ENCODE data around the gene RFWD3. TPM values are rescaled to one million over a fixed set of nuclear protein-coding genes. Genes with fewer than 3 reads are reported as not detected.

The RFWD3 gene
- total RNA-seq, 1 donor from 2014 or later: 43.8 TPM

- no peak overlapping the region for H3K4me3 Mint-ChIP-seq (ENCODE audit: unreplicated experiment)
- peaks cover 34% of the 10 kb centered on the region for H3K36me3 Mint-ChIP-seq (ENCODE audit: low read depth, unreplicated experiment)
- DNase-seq (ENCODE audit: low spot score): no peak
- H3K4me1 Mint-ChIP-seq (ENCODE audit: unreplicated experiment): no peaks in the 10 kb centered on the region
- no peak overlapping the region for H3K27ac Mint-ChIP-seq (ENCODE audit: unreplicated experiment)
- no peak for TF ChIP-seq CTCF (IDR thresholded peaks at IDR 0.05; ENCODE audit: unreplicated experiment)
- H3K27me3 Mint-ChIP-seq (ENCODE audit: unreplicated experiment): no peaks in the 10 kb centered on the region
- no peaks in the 10 kb centered on the region for H3K9me3 Mint-ChIP-seq (ENCODE audit: unreplicated experiment)
Observed at GRCh38 chr16:74623839-74624235, 42.8 kb downstream of the RFWD3 start.

GRCh38 chr16:74623214-74623838 is 43.4 kb downstream of the RFWD3 start:
- no peak for DNase-seq (ENCODE audit: low spot score)
- Mint-ChIP-seq H3K4me3 (ENCODE audit: unreplicated experiment) (peak overlapping the region; percentile 49), H3K27ac (ENCODE audit: unreplicated experiment) (no peak overlapping the region)

GRCh38 chr16:74622005-74622404 is 44.7 kb downstream of the RFWD3 start:
- no peaks in the 10 kb centered on the region for H3K4me1 Mint-ChIP-seq (ENCODE audit: unreplicated experiment)
- H3K4me3 Mint-ChIP-seq (ENCODE audit: unreplicated experiment): no peak overlapping the region
- H3K9me3 Mint-ChIP-seq (ENCODE audit: unreplicated experiment): no peaks in the 10 kb centered on the region
- peaks cover 1% of the 10 kb centered on the region for H3K27me3 Mint-ChIP-seq (ENCODE audit: unreplicated experiment)
- DNase-seq (ENCODE audit: low spot score): no peak
- H3K27ac Mint-ChIP-seq (ENCODE audit: unreplicated experiment): no peak overlapping the region
- peaks cover 27% of the 10 kb centered on the region for H3K36me3 Mint-ChIP-seq (ENCODE audit: low read depth, unreplicated experiment)
- TF ChIP-seq CTCF (IDR thresholded peaks at IDR 0.05; ENCODE audit: unreplicated experiment): no peak

More at GRCh38 chr16:74623214-74623838, 43.4 kb downstream of the RFWD3 start:
- peak; percentile 51 for TF ChIP-seq CTCF (IDR thresholded peaks at IDR 0.05; ENCODE audit: unreplicated experiment)
- Mint-ChIP-seq H3K36me3 (ENCODE audit: low read depth, unreplicated experiment) (peaks cover 30% of the 10 kb centered on the region), H3K27me3 (ENCODE audit: unreplicated experiment) (no peaks in the 10 kb centered on the region), H3K9me3 (ENCODE audit: unreplicated experiment) (no peaks in the 10 kb centered on the region), H3K4me1 (ENCODE audit: unreplicated experiment) (no peaks in the 10 kb centered on the region)

GRCh38 chr16:74617206-74617788 is 49.4 kb downstream of the RFWD3 start:
- no peaks in the 10 kb centered on the region for H3K9me3 Mint-ChIP-seq (ENCODE audit: unreplicated experiment)
- no peak overlapping the region for H3K27ac Mint-ChIP-seq (ENCODE audit: unreplicated experiment)
- TF ChIP-seq CTCF (IDR thresholded peaks at IDR 0.05; ENCODE audit: unreplicated experiment): no peak
- no peak for DNase-seq (ENCODE audit: low spot score)
- H3K4me1 Mint-ChIP-seq (ENCODE audit: unreplicated experiment): peaks cover 13% of the 10 kb centered on the region
- peaks cover 1% of the 10 kb centered on the region for H3K27me3 Mint-ChIP-seq (ENCODE audit: unreplicated experiment)
- no peak overlapping the region for H3K4me3 Mint-ChIP-seq (ENCODE audit: unreplicated experiment)
- peaks cover 19% of the 10 kb centered on the region for H3K36me3 Mint-ChIP-seq (ENCODE audit: low read depth, unreplicated experiment)

- H3K4me3 Mint-ChIP-seq (ENCODE audit: unreplicated experiment): no peak overlapping the region
- H3K4me1 Mint-ChIP-seq (ENCODE audit: unreplicated experiment): peaks cover 21% of the 10 kb centered on the region
- no peaks in the 10 kb centered on the region for H3K27me3 Mint-ChIP-seq (ENCODE audit: unreplicated experiment)
- H3K27ac Mint-ChIP-seq (ENCODE audit: unreplicated experiment): no peak overlapping the region
- no peak for DNase-seq (ENCODE audit: low spot score)
- no peaks in the 10 kb centered on the region for H3K9me3 Mint-ChIP-seq (ENCODE audit: unreplicated experiment)
- H3K36me3 Mint-ChIP-seq (ENCODE audit: low read depth, unreplicated experiment): peaks cover 10% of the 10 kb centered on the region
- TF ChIP-seq CTCF (IDR thresholded peaks at IDR 0.05; ENCODE audit: unreplicated experiment): no peak
Observed at GRCh38 chr16:74611721-74612120, 55.0 kb downstream of the RFWD3 start.
